HUDEP-2 (cell line): Measurements from ENCODE around the gene OTUB1.
"Not testable (repeated sequence)": the region's sequence is repeated elsewhere in the genome, so short reads cannot be mapped to it uniquely, and the experiment has no call there.

Source experiments
- DNase-seq, 76 experiments: peaks; one replicate each; lab custom pipeline; 2025; ENCODE audit not compliant: unreplicated experiment in 76 of 76; lab: John Stamatoyannopoulos, UW

Gene OTUB1, protein sequence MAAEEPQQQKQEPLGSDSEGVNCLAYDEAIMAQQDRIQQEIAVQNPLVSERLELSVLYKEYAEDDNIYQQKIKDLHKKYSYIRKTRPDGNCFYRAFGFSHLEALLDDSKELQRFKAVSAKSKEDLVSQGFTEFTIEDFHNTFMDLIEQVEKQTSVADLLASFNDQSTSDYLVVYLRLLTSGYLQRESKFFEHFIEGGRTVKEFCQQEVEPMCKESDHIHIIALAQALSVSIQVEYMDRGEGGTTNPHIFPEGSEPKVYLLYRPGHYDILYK

DNA sequence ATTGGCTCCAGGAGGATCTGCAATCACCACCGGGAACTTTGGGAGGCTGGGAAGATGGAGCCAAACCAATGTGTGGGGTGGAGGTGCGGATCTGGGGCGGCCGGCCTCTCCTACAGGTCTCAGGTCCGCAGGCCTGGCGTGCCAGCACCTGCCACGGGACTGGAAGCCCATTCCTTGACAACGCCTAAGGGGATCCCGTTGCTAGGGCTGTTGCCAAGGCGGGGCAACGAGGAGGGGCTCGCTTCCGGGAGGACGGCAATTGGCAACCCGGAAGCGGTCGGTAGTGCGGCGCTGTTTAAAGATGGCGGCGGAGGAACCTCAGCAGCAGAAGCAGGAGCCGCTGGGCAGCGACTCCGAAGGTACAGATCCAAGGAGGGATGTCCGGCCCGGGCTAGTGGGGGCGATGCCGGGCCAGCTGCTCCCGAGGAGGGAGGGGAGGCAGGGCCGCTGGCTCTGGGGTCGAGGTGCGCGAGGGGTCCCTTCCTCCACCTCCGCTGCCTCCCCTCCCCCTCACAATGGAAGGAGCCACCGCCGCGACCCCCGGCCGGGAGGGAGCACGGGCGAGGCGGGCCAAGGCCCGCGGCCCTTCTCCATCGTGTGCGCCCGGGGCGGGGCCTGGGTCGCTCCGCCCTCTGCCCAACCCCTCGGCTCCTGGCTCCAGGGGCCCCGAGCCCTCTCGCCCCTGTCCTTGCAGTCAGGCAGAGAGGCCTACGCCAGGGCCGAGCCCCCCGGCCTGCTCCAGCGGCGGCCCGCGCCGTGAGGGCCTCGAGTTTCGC lies at the start of gene OTUB1:
Gene OTUB1, plus strand, starts transcription at position 283 of the 776 bp plus-strand sequence. Its CDS starts 19 bp downstream, at position 302.
- peak in 71 of 76 experiments; percentile 10 to 87 (median 71) for DNase-seq

DNA sequence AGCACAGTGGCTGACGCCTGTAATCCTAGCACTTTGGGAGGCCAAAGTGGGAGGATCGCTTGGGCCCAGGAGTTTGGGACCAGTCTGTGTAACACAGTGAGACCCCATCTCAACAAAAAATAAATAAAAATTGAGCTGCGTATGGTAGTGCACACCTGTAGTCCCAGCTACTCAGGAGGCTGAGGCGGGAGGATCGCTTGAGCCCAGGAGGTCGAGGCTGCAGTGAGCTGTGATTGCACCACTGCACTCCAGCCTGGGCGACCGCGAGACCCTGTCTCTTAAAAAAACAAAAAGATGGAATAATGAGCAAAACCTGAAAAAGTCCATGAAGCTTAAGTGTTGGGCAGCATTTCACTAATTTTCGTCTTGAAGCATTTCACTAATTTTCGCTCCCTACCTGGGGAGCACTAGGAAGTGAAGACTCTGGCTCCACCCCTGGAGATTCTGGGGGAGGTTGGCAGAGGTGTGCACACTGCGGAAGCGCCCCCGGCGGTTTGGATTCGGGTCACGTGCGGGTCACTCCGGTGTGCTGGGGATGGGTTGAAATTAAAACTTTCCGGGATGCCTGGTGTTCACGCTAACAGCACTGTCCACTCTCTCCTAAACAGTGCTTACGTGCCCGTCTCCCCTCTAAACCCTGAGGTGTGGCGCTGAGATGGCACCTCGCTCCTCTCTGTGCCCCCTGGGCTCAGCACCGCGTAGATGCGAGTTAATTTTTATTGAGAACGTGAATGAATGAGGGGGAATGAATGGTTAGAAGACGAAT lies 48.3 kb upstream of the OTUB1 start:
- DNase-seq, result peak in 30 of 76 experiments; percentile 12 to 61 (median 28)

DNA sequence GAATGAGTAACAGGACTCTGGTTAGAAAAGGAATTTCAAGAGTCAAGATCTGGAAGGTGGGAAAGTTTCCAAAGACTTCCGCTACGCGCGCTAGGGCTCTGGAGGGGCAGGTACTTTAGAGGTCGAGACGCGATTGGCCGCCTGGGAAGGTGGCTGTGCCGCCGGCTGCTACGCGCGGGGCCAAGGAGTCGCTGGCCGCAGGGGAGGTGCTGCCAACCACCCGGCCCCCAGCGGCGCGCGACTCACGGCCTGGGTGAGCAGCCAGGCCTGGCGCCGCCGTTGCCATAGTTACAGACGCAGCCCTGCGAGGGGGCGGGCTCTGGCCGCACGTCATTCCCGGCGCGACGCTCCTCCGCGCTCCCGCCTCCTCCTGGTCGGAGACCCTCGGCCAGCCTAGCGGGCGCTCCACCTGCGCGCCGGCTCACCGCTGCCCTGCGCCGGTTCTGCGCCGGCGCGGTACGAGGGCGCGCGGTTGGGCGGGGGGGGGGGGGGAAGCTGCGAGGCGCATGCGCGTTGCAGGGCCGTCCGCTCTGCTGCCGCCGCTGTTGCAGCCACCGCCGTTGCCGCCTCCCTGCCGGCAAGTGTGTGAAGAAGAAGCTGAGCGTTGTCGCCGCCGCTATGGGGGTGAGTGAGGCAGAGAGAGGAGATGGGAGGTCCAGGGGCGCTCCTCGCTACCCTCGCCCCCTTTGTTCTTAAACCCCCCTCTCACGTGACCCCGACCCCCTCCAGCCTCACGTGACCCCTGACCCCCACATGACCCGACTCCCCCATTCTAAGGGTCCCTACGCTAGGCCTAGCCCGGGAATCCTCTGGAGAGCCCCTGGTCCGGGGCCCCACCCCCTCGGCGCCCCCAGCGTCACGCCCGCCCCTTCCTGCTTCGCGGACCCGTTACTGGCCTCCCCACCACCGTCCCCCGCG lies 47.5 kb upstream of the OTUB1 start, which contains the start of gene NAA40:
Gene NAA40, plus strand, starts transcription at position 524 of the 918 bp plus-strand sequence. Its CDS starts 95 bp downstream, at position 619.
- DNase-seq, result peak in 74 of 76 experiments; percentile 37 to 99 (median 95)

DNA sequence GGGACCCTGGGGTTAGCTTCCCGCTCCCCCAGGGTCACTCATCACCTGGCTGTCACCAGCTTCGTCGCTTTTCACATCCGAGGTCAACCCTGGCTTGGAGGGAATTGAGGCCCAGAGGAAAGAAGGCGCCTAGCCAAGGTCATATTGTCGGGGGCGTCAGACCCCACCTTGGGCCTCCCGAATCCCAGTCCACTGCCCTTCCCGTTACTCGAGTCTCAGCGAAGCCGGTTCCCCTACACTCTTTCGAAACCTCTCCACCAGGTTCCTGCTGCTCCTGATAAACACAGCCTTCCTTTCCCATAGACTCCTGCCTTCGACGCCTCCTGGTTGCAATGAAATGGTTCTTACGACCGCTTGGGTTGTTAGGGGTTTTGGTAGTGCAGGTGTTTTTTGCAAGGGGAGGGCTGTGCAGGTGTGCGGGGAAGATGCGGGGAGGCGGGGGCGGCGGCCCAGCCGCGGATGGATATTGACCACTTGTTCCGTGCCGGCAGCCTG lies 46.8 kb upstream of the OTUB1 start:
- no peak for DNase-seq

DNA sequence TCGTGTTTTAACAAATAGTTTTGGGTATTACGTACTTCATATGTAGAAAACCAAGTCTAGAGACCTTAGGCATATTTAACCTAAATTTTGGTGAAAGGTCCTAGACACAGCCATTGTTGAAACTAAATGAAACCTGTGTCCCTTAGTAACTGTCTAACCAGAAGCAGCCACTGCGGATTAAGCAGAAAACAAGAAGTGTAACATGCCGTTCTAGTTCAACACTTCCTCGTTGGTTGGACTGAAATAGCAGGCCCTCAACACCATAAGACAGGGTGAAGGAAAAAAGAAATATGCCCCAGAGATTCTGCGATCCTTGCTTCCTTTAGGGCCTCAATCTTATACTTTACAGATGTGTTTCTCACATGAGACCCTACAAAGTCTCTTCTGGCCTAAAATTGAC lies 45.5 kb upstream of the OTUB1 start:
- DNase-seq, result no peak

DNA sequence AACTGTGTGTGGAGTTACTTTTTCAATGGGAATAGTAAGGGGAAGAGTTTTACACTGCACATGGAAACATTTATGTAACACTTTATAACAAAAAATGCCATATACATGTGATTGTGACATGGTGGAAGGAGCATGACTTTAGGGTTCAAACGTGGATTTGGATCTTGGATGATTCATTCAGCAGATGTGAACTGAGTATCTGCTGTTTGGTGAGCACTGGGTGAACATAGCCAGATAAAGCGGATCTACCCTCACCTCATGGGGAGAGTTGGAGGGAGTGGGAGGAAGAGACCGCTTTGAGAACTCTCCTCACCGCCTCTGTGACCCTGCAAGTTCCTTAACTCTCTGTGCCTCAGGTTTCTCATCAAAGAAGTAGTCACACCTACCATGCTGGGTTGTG lies 44.3 kb upstream of the OTUB1 start:
- DNase-seq, result no peak

DNA sequence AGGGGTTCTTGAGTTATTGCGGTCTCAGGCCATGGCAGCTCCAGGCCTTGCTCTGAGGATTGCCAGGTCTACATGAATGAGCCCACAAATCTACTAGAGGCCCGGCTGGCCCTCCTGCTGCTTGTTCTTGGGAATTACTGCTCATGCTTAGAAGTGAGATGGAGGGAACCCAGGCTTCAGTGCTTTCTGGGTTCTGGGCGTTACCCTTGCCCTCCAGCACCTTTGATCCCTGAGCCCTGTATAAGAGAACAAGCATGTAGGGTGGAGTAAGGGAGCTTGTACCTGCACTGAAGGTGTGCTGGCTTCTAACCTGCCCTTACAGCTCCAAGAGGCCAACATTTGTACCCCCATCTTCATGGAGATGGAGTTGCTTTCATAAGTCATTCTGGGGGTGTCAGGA lies 43.4 kb upstream of the OTUB1 start:
- DNase-seq, result no peak

DNA sequence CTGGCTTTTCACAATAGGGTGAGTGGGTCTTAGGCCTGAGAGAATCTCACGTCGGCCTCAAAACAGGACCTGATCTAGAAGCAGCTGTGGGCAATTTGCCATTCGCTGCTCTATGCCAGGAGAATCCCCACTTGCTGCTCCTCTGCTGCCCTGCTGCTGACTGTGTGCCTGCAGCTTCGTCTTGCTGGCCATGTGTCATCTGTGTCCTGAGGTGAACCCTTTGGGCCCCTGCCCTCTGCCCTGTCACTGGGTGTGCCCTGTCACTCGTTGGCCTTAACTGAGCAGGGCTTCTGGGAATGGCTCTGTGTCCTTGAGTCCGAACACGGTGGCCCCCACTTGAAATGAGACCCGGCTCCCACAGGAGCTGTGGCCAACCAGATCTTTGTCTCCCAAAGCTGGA lies 41.3 kb upstream of the OTUB1 start:
- DNase-seq, result peak in 55 of 76 experiments; percentile 14 to 75 (median 44)

DNA sequence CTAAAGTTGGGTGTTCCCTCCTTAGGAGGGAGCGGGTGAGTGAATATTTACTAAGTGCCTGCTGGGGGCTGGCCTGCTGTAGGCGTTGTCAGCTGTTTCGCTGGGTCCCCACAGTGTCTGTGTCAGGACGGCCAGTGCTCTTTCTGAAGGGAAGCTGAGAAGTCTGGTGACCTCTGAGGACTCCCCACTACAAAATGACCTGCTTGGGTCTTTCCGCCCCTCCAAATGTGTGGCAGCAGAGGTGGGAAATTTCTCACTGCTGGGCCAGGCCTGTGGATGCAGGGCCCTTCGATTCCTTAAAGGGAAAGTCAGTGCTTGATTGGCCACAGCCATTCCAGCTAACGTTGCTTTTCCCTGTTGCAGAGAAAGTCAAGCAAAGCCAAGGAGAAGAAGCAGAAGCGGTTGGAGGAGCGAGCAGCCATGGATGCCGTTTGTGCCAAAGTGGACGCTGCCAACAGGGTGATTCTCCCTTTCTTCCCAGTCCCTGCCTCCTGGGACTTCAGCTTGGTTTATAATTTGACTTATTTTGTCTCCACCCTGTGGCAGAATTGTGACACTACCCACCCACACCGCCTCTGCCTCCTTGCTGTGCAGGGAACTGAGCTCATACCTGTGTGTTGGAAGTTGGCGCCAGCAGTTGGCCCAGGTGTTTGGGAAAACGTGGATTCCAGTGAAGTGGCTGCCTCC lies 40.6 kb upstream of the OTUB1 start:
- DNase-seq, result peak in 53 of 76 experiments; percentile 7 to 69 (median 36)

DNA sequence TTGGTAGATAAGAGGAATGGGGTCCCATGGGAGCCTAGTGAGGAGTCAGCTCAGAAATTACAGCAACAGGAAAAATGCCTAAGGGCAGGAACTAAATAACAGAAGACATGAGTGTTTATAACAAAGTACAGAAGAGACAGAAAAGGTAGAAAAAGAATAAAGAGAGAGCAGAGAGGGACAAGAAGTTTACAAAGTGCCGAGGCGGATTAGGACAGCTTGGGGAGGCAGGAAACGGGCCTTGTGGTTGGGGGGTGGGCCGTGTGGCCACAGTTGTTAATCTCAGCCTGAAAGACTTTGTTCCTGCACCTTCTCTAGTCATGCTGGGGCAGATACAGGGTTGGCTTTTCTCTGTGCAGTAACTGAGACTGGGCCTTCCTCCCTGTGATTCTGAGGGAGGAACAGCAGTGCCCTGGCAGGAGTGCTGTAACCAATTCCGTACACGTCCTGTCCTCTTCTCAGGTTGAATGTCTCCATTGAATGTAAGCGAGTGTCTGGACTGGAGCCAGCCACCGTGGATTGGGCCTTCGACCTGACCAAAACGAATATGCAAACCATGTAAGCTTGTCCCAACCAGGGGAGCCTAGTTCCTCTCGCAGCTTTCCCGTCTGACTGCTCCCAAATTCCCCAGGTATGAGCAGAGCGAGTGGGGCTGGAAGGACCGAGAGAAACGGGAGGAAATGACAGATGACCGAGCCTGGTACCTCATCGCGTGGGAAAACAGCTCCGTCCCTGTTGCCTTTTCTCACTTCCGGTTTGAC lies 34.3 kb upstream of the OTUB1 start:
- DNase-seq, result no peak

DNA sequence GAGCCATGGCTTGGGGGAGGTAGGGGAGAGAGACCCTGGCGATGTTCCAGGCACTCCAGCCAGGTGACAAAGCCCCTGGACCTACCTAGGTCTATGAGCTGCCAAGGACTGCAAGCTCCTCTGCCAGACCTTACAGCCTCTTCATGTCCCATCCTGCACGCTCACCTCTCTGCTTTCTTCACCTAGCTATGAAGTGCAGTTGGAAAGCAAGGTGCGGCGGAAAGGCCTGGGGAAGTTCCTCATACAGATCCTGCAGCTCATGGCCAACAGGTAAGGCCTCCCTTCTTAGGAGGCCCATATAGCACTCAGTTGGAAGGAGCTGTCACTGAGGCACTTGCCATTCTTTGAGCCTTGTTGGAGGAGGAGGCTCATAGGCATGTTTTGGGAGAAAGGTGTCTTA lies 33.7 kb upstream of the OTUB1 start:
- no peak for DNase-seq

DNA sequence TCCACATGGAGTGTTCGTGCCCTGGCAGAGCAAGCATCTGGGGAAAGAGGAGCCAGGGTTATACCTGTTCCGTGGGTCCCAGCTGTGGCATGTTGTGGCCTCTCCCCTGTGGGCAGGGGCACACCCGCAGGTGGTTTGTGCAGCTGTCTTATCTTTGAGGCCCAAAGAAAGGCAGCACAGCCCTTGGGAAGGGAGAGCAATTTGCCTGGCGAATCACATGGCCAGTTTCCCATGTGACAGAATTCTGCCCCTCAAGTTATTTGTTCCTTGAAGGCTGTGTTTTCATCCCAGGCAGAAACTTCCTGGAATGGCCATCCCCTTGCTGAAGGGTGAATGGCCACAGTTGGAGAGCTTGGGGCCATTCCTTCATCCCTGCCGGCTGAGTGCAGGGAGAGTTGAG lies 28.2 kb upstream of the OTUB1 start:
- peak in 43 of 76 experiments; percentile 10 to 57 (median 23) for DNase-seq

DNA sequence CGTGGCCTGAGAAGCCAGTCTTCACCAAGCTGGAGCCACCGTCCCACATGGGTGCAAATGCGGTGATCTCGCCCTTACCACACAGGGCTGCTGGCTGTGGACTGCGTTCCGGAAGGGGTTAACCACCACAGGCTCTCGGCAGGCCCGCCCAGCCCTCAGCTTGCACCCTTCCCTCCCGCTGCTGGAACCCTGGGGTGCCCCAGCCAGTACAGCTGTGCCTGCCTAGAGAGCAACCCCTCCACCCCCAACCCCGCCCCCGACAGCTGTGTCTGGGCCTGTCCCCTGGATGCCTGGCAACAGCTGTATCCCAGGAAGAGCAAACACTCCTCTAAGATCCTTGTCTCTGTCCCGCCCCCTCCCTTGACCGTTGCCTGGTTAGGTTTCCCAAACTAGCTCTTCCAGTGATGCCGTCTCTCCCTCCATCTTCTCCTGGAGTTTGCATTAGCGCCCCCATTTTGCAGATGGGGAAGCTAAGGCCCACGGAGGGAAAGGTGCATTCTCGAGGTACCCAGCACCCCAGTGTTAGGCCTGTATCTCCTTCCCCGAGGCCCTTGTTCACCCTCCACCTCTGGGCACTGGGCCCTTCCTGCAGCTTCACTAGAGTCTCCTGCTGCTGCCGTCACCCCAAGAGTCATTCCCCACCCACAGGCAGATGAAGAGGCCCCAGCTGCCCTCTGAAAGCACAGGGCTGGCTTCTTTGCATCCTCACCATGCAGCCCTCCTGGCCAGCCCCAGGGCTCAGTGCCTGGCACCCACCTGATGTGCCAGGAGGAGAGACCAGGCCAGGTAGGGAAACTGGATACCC lies 24.4 kb upstream of the OTUB1 start:
- DNase-seq, result no peak

DNA sequence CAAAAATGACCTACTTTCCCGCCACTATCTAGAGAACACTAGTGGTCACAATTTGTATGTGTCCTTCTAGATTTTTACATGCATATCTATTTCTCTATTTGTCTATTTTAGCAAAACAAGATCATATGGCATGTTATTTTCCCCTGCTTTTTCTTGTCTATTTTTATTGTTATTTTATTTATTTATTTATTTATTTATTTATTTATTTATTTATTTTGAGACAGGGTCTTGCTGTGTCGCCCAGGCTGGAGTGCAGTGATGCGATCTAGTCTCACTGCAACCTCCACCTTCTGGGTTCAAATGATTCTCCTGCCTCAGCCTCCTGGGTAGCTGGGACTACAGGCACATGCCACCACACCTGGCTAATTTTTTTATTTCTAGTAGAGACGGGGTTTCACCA lies 22.3 kb upstream of the OTUB1 start:
- DNase-seq, result not testable (repeated sequence)

DNA sequence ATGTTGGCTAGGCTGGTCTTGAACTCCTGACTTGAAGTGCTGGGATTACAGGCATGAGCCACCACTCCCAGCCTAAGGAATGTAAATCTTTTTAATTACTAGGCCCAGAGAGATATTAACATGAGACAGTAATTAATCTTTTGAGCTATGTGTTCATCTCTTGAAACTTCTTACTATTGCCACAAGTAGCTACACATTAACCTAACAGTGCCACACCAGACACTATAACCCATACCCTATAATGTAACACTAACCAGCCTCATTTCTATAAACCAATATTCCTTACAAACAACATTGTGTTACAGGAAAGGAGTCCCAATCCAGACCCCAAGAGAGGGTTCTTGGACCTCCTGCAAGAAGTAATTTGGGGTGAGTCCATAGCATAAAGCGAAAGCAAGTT lies 19.8 kb upstream of the OTUB1 start:
- DNase-seq, result no peak

DNA sequence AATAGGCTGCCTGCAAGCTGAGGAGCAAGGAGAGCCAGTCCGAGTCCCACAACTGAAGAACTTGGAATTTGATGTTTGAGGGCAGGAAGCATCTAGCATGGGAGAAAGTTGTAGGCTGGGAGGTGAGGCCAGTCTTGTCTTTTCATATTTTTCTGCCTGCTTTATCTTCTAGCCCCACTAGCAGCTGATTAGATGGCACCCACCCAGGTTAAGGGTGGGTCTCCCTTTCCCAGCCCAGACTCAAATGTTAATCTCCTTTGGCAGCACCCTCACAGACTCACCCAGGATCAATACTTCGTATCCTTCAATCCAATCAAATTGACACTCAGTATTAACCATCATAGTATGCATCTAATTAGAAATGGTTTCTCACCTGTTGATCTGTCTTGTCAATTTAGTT lies 16.8 kb upstream of the OTUB1 start:
- DNase-seq, result peak in 55 of 76 experiments; percentile 9 to 72 (median 44)

DNA sequence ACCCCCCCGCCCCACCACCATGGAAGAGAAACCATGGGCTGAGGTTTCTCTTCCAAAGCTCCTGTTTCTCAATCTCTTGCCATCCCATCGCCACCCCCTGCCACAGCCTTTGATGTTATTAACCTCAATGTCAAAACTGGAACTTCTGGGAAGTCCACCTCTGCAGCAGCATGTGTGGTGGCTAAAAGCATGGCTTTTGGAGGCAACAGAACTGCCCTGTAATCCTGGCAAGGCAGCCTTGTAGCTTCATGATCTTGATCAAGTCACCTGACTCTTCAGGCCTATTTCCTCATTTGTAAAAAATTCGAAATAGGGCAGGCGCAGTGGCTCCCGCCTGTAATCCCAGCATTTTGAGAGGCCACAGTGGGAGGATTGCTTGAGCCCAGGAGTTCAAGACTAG lies 15.3 kb upstream of the OTUB1 start:
- DNase-seq, result peak in 11 of 76 experiments; percentile 8 to 31 (median 12)

DNA sequence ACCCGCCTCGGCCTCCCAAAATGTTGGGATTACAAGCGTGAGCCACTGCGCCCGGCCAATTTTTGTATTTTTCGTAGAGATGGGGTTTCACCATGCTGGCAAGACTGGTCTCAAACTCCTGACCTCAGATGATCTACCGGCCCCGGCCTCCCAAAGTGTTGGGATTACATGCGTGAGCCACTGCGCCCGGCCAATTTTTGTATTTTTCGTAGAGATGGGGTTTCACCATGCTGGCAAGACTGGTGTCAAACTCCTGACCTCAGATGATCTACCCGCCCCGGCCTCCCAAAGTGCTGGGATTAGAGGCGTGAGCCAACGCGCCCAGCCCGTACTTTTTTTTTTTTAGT lies 12.4 kb upstream of the OTUB1 start:
- DNase-seq, result not testable (repeated sequence)
